Activated CD8-positive, alpha-beta memory T cell treated with anti-CD3 and anti-CD28 coated beads, Interleukin-2, amount 50 U/mL, for 24 hours (primary cell): ENCODE measurements around the gene FOLR3.
"Not testable (repeated sequence)": the region's sequence is repeated elsewhere in the genome, so short reads cannot be mapped to it uniquely, and the experiment has no call there.

Experiments used
- DNase-seq: peaks from one replicate; pipeline ENCODE4 v3.0.0-alpha.2; 2020; ENCODE audit errors: extremely low read depth

The FOLR3 gene

GRCh38 chr11:72123117-72123653, 12.3 kb upstream of the FOLR3 start:
- no peak for DNase-seq

GRCh38 chr11:72124046-72124445, 11.5 kb upstream of the FOLR3 start:
- DNase-seq: no peak

GRCh38 chr11:72125956-72126355, 9.6 kb upstream of the FOLR3 start:
- no peak for DNase-seq

- no peak for DNase-seq
Observed at GRCh38 chr11:72127923-72128322, 7.6 kb upstream of the FOLR3 start.

- no peak for DNase-seq
Observed at GRCh38 chr11:72129381-72129780, 6.1 kb upstream of the FOLR3 start.

GRCh38 chr11:72132646-72133045, 2.9 kb upstream of the FOLR3 start:
- DNase-seq: no peak

- DNase-seq: no peak
Observed at GRCh38 chr11:72135891-72136683, 562 bp downstream of the FOLR3 start.

GRCh38 chr11:72136684-72137262, 1.2 kb downstream of the FOLR3 start:
- no peak for DNase-seq

- DNase-seq: no peak
Observed at GRCh38 chr11:72138821-72139390, 3.4 kb downstream of the FOLR3 start.

GRCh38 chr11:72139500-72139899, 4.0 kb downstream of the FOLR3 start:
- no peak for DNase-seq

- no peak for DNase-seq
Observed at GRCh38 chr11:72140661-72141060, 5.1 kb downstream of the FOLR3 start.

- no peak for DNase-seq
Observed at GRCh38 chr11:72141066-72141465, 5.5 kb downstream of the FOLR3 start.

- DNase-seq: not testable (repeated sequence)
Observed at GRCh38 chr11:72142086-72142485, 6.6 kb downstream of the FOLR3 start.

GRCh38 chr11:72142543-72142942, 7.0 kb downstream of the FOLR3 start:
- DNase-seq: not testable (repeated sequence)

- no peak for DNase-seq
Observed at GRCh38 chr11:72144807-72145565, 9.5 kb downstream of the FOLR3 start.

- DNase-seq: no peak
Observed at GRCh38 chr11:72146625-72147024, 11.1 kb downstream of the FOLR3 start.

GRCh38 chr11:72150882-72151281, 15.4 kb downstream of the FOLR3 start:
- DNase-seq: no peak

GRCh38 chr11:72153874-72154273, 18.3 kb downstream of the FOLR3 start:
- not testable (repeated sequence) for DNase-seq

GRCh38 chr11:72154816-72155215, 19.3 kb downstream of the FOLR3 start:
- DNase-seq: no peak

GRCh38 chr11:72155751-72156150, 20.2 kb downstream of the FOLR3 start:
- no peak for DNase-seq

- no peak for DNase-seq
Observed at GRCh38 chr11:72157131-72157530, 21.6 kb downstream of the FOLR3 start.

GRCh38 chr11:72160319-72160718, 24.8 kb downstream of the FOLR3 start:
- no peak for DNase-seq
